Liver (tissue), 3 donors: ENCODE data around the gene ADNP2.

Source experiments
- EGR1 ChIP-seq, 2 donors: IDR thresholded peaks; 2 replicates each; pipeline ENCODE4 v1.6.1; 2016 to 2018; ENCODE audit warnings: antibody characterized with exemption in 2 of 2, low read depth in 2 of 2
- GABPA ChIP-seq, 2 donors: IDR thresholded peaks in 1 of 2; conservative IDR thresholded peaks in 1 of 2; 2 replicates each; pipeline ENCODE4 v1.6.1; 2016; ENCODE audit warnings: antibody characterized with exemption in 2 of 2, mild to moderate bottlenecking in 1 of 2, moderate library complexity in 1 of 2
- HNF4G ChIP-seq: IDR thresholded peaks from 2 replicates; pipeline ENCODE4 v1.6.1; 2016; ENCODE audit warnings: antibody characterized with exemption
- RAD21 ChIP-seq, 2 donors: IDR thresholded peaks; 2 replicates each; pipeline ENCODE4 v1.6.1; 2016; ENCODE audit warnings: antibody characterized with exemption in 2 of 2, mild to moderate bottlenecking in 2 of 2
- SP1 ChIP-seq: IDR thresholded peaks from 2 replicates; pipeline ENCODE4 v1.6.1; 2018; ENCODE audit warnings: antibody characterized with exemption, mild to moderate bottlenecking
- TAF1 ChIP-seq: conservative IDR thresholded peaks from 2 replicates; pipeline ENCODE4 v1.6.1; 2016; ENCODE audit warnings: antibody characterized with exemption, mild to moderate bottlenecking
- YY1 ChIP-seq: IDR thresholded peaks from 2 replicates; pipeline ENCODE4 v1.6.1; 2016; ENCODE audit warnings: antibody characterized with exemption, mild to moderate bottlenecking
- TF ChIP-seq, protein P1 (sequence below): fragments of 150-350 bp; IDR thresholded peaks from 2 replicates; pipeline ENCODE4 v1.5.1; 2017; ENCODE audit warnings: improper control_type of control experiment, low read depth, low read length; ENCODE audit not compliant: missing input control
- TF ChIP-seq, protein P2 (sequence below): IDR thresholded peaks from 2 replicates; pipeline ENCODE4 v1.6.1; 2016; ENCODE audit warnings: antibody characterized with exemption
- TF ChIP-seq, protein P3 (sequence below): IDR thresholded peaks from 2 replicates; pipeline ENCODE4 v1.6.1; 2016; ENCODE audit warnings: antibody characterized with exemption, mild to moderate bottlenecking
- TF ChIP-seq, protein P4 (sequence below): IDR thresholded peaks from 2 replicates; pipeline ENCODE4 v1.6.1; 2016; ENCODE audit warnings: antibody characterized with exemption
- donor health status: healthy.
- donor health status: healthy.

DNA sequence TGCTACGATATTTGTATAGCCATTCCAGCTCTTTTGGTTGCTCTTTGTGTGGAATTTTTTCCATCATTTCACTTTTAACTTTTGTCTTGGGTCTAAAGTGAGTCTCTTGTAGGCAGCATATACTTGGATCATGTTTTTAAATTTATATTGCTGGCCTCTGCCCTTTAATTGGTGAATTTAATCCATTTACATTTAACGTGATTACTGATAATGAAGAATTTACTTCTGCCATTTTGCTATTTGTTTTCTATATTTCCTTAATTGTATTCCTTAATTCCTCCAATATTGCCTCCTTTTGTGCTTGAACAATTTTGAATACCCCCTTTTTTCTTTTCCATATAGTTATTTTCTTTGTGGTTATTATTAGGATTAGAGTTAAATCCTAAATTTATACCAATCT lies 21.0 kb upstream of the ADNP2 start:
- TF ChIP-seq TAF1 (no peak), GABPA (IDR thresholded peaks at IDR 0.05 in 1 of 2, conservative IDR thresholded peaks at IDR 0.05 in 1 of 2) (no peak), RAD21 (IDR thresholded peaks at IDR 0.05) (no peak), HNF4G (no peak), YY1 (no peak), SP1 (no peak), EGR1 (IDR thresholded peaks at IDR 0.05; ENCODE audit: low read depth in 2 of 2) (no peak)
- TF ChIP-seq, protein P1, sequence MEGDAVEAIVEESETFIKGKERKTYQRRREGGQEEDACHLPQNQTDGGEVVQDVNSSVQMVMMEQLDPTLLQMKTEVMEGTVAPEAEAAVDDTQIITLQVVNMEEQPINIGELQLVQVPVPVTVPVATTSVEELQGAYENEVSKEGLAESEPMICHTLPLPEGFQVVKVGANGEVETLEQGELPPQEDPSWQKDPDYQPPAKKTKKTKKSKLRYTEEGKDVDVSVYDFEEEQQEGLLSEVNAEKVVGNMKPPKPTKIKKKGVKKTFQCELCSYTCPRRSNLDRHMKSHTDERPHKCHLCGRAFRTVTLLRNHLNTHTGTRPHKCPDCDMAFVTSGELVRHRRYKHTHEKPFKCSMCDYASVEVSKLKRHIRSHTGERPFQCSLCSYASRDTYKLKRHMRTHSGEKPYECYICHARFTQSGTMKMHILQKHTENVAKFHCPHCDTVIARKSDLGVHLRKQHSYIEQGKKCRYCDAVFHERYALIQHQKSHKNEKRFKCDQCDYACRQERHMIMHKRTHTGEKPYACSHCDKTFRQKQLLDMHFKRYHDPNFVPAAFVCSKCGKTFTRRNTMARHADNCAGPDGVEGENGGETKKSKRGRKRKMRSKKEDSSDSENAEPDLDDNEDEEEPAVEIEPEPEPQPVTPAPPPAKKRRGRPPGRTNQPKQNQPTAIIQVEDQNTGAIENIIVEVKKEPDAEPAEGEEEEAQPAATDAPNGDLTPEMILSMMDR: no peak
- TF ChIP-seq, protein P2, sequence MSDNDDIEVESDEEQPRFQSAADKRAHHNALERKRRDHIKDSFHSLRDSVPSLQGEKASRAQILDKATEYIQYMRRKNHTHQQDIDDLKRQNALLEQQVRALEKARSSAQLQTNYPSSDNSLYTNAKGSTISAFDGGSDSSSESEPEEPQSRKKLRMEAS: no peak
- TF ChIP-seq, protein P3, sequence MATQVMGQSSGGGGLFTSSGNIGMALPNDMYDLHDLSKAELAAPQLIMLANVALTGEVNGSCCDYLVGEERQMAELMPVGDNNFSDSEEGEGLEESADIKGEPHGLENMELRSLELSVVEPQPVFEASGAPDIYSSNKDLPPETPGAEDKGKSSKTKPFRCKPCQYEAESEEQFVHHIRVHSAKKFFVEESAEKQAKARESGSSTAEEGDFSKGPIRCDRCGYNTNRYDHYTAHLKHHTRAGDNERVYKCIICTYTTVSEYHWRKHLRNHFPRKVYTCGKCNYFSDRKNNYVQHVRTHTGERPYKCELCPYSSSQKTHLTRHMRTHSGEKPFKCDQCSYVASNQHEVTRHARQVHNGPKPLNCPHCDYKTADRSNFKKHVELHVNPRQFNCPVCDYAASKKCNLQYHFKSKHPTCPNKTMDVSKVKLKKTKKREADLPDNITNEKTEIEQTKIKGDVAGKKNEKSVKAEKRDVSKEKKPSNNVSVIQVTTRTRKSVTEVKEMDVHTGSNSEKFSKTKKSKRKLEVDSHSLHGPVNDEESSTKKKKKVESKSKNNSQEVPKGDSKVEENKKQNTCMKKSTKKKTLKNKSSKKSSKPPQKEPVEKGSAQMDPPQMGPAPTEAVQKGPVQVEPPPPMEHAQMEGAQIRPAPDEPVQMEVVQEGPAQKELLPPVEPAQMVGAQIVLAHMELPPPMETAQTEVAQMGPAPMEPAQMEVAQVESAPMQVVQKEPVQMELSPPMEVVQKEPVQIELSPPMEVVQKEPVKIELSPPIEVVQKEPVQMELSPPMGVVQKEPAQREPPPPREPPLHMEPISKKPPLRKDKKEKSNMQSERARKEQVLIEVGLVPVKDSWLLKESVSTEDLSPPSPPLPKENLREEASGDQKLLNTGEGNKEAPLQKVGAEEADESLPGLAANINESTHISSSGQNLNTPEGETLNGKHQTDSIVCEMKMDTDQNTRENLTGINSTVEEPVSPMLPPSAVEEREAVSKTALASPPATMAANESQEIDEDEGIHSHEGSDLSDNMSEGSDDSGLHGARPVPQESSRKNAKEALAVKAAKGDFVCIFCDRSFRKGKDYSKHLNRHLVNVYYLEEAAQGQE: no peak
- TF ChIP-seq, protein P4, sequence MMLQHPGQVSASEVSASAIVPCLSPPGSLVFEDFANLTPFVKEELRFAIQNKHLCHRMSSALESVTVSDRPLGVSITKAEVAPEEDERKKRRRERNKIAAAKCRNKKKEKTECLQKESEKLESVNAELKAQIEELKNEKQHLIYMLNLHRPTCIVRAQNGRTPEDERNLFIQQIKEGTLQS: no peak
